ENCODE measurements around the gene STXBP4.

The STXBP4 gene

DNA sequence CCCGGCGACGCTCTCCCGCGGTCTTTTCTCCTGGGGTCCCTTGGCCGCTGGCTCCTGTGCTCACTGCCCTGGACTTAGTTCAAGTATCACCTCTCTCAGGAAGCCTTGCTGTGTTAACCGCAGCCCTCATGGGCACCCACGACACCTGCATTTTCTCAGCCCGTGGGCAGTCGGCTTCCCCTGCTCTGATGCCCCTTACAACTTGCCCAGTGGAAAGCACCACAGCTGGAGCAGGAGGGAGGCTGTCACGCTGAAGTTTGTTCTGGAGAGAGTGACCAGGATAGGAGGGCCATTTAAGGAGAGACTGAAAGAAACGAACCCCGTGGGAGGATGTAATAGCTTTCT is 395 bp downstream of the STXBP4 start:
- Histone ChIP-seq H2AFZ (ENCODE audit: low read length) (peak overlapping the region; percentile 86), H3F3A (ENCODE audit: insufficient read depth, low read length) (no peaks in the 10 kb centered on the region), H3K79me2 (ENCODE audit: insufficient read depth, low read length) (peaks cover 16% of the 10 kb centered on the region), H3K36me3 (ENCODE audit: insufficient read depth, low read length) (peaks cover 16% of the 10 kb centered on the region), H3K4me3 (ENCODE audit: low read depth, low read length, poor library complexity, severe bottlenecking) (peak overlapping the region; percentile 93), H3K27me3 (ENCODE audit: insufficient read depth, low read length) (no peaks in the 10 kb centered on the region), H3K4me2 (ENCODE audit: low read length) (peak overlapping the region; percentile 94), H3K9me3 (ENCODE audit: low read length) (no peaks in the 10 kb centered on the region), H3K27ac (ENCODE audit: low read depth, low read length, poor library complexity, severe bottlenecking) (peak overlapping the region; percentile 51), H3K9ac (ENCODE audit: low read length) (peak overlapping the region; percentile 94), H4K20me1 (ENCODE audit: insufficient read depth, low read length) (no peaks in the 10 kb centered on the region), H3K9me2 (ENCODE audit: low read depth, low read length) (no peaks in the 10 kb centered on the region), H3K4me1 (ENCODE audit: insufficient read depth, low read length, severe bottlenecking) (peaks cover 38% of the 10 kb centered on the region)
- no peak for TF ChIP-seq EZH2 (IDR thresholded peaks at IDR 0.05; ENCODE audit: borderline replicate concordance, low read length)
- TF ChIP-seq, protein P1, sequence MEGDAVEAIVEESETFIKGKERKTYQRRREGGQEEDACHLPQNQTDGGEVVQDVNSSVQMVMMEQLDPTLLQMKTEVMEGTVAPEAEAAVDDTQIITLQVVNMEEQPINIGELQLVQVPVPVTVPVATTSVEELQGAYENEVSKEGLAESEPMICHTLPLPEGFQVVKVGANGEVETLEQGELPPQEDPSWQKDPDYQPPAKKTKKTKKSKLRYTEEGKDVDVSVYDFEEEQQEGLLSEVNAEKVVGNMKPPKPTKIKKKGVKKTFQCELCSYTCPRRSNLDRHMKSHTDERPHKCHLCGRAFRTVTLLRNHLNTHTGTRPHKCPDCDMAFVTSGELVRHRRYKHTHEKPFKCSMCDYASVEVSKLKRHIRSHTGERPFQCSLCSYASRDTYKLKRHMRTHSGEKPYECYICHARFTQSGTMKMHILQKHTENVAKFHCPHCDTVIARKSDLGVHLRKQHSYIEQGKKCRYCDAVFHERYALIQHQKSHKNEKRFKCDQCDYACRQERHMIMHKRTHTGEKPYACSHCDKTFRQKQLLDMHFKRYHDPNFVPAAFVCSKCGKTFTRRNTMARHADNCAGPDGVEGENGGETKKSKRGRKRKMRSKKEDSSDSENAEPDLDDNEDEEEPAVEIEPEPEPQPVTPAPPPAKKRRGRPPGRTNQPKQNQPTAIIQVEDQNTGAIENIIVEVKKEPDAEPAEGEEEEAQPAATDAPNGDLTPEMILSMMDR (IDR thresholded peaks at IDR 0.05; ENCODE audit: low read length) = no peak

DNA sequence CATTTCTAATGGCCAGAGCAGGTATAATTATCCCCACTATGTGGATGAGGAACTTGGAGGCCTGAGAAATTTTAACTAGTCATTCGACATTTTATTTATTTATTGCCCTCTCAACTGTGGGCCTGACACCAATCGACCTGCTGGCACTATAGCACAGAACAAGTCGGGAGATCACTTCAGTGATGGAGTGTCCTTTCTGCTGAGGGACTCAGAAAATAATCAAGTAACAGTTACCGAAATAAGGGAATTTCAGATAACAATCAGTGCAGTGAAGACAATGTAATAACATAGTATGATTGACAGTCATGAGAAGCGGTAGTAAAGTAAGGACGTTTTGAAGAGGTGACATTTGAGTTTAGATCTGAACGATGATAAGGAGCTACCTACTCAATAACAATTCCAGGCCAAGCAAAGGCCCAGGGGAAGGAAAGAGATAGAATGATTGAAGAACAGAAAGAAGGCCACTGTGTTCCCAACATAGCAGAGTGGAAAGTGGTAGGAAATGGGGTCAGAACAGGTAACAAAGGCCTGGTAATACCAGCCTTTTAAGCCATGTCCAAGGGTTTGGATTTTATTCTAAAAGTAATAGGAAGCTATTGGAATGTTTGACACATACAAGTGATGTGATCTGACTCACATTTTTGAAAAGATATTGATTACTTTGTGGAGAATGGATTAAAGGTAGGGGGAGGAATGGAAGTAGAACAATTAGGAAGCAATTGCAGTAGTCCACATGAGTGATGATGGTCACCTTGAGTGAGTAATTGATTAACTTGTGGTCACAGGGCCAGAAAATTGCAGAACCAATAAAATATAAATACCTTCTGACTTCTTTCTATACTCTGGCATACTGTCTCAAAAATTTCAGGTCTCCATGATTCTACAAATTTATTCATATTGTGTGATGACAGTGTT is 1.4 kb downstream of the STXBP4 start:
- H3K79me2 ChIP-seq (ENCODE audit: insufficient read depth, low read length) = peaks cover 19% of the 10 kb centered on the region
- H3K9ac ChIP-seq (ENCODE audit: low read length) = peak overlapping the region; percentile 94
- no peaks in the 10 kb centered on the region for H3K9me3 ChIP-seq (ENCODE audit: low read length)
- peak overlapping the region; percentile 94 for H3K4me2 ChIP-seq (ENCODE audit: low read length)
- peak overlapping the region; percentile 86 for H2AFZ ChIP-seq (ENCODE audit: low read length)
- H3K27ac ChIP-seq (ENCODE audit: low read depth, low read length, poor library complexity, severe bottlenecking) = no peak overlapping the region
- H4K20me1 ChIP-seq (ENCODE audit: insufficient read depth, low read length) = no peaks in the 10 kb centered on the region
- H3F3A ChIP-seq (ENCODE audit: insufficient read depth, low read length) = no peaks in the 10 kb centered on the region
- peaks cover 38% of the 10 kb centered on the region for H3K4me1 ChIP-seq (ENCODE audit: insufficient read depth, low read length, severe bottlenecking)
- H3K9me2 ChIP-seq (ENCODE audit: low read depth, low read length) = no peaks in the 10 kb centered on the region
- H3K36me3 ChIP-seq (ENCODE audit: insufficient read depth, low read length) = peaks cover 7% of the 10 kb centered on the region; the same call in 1 of the 2 replicates
- no peaks in the 10 kb centered on the region for H3K27me3 ChIP-seq (ENCODE audit: insufficient read depth, low read length)
- TF ChIP-seq, protein P1 (IDR thresholded peaks at IDR 0.05; ENCODE audit: low read length) = no peak
- TF ChIP-seq EZH2 (IDR thresholded peaks at IDR 0.05; ENCODE audit: borderline replicate concordance, low read length) = no peak
- H3K4me3 ChIP-seq (ENCODE audit: low read depth, low read length, poor library complexity, severe bottlenecking) = peak overlapping the region; percentile 93

DNA sequence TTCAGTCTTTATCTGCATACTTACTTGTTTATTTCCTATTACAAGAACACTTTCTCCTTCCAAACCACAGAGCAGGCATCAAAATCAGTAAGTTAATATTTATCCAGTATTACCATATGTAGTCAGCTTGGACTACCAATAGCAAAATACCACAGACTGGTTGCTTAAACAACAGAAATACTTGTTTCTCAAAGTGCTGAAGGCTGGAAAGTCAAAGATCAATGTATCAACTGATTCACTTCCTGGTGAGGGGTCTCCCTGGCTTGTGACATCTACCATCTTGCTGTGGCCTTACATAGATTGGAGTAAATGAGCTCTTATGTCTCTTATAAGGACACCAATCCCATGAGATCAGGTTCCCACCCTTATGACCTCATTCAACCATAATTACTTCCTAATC is 2.6 kb downstream of the STXBP4 start:
- H2AFZ ChIP-seq (ENCODE audit: low read length) = no peak overlapping the region
- H3K79me2 ChIP-seq (ENCODE audit: insufficient read depth, low read length) = peaks cover 19% of the 10 kb centered on the region

More for the DNA sequence above, 2.6 kb downstream of the STXBP4 start:
- Histone ChIP-seq H3K9me3 (ENCODE audit: low read length) (no peaks in the 10 kb centered on the region), H3K27me3 (ENCODE audit: insufficient read depth, low read length) (no peaks in the 10 kb centered on the region), H3K27ac (ENCODE audit: low read depth, low read length, poor library complexity, severe bottlenecking) (no peak overlapping the region), H3K36me3 (ENCODE audit: insufficient read depth, low read length) (no peaks in the 10 kb centered on the region), H3F3A (ENCODE audit: insufficient read depth, low read length) (no peaks in the 10 kb centered on the region), H3K4me3 (ENCODE audit: low read depth, low read length, poor library complexity, severe bottlenecking) (no peak overlapping the region), H3K9me2 (ENCODE audit: low read depth, low read length) (no peaks in the 10 kb centered on the region), H4K20me1 (ENCODE audit: insufficient read depth, low read length) (no peaks in the 10 kb centered on the region), H3K4me1 (ENCODE audit: insufficient read depth, low read length, severe bottlenecking) (peaks cover 34% of the 10 kb centered on the region), H3K9ac (ENCODE audit: low read length) (no peak overlapping the region), H3K4me2 (ENCODE audit: low read length) (no peak overlapping the region)
- TF ChIP-seq, protein P1 (IDR thresholded peaks at IDR 0.05; ENCODE audit: low read length) = no peak
- TF ChIP-seq EZH2 (IDR thresholded peaks at IDR 0.05; ENCODE audit: borderline replicate concordance, low read length) = no peak

All from OCI-LY1 (cell line).